ENCODE data around the gene VSTM2L. TPM values are rescaled to one million over a fixed set of nuclear protein-coding genes. Genes with fewer than 3 reads are reported as not detected.

Gene VSTM2L
- total RNA-seq, 4 donors from 2014 or later = 0.54 to 4.0 (median 1.9) TPM

DNA sequence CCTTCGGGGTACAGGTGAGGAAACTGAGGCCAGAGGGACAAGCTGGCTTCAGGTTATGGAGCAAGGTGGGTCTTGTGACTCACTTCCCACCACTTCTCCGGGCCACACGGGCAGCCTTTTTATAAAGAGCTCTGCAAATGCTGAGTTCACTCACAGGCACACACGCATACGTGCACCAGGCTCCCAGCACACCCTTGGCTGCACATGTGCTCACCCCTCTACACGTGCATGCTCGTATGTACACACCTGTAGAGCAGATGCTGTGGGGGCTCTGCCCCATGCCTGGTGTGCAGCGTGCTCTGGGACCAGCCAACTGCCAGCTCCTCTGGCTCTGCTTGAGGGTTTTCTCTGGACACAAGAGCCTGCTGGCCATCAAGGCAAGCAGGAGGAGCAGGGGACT, 29.1 kb downstream of the VSTM2L start:
- TF ChIP-seq POLR2A (IDR thresholded peaks at IDR 0.05) = no peak
- TF ChIP-seq, protein P1, sequence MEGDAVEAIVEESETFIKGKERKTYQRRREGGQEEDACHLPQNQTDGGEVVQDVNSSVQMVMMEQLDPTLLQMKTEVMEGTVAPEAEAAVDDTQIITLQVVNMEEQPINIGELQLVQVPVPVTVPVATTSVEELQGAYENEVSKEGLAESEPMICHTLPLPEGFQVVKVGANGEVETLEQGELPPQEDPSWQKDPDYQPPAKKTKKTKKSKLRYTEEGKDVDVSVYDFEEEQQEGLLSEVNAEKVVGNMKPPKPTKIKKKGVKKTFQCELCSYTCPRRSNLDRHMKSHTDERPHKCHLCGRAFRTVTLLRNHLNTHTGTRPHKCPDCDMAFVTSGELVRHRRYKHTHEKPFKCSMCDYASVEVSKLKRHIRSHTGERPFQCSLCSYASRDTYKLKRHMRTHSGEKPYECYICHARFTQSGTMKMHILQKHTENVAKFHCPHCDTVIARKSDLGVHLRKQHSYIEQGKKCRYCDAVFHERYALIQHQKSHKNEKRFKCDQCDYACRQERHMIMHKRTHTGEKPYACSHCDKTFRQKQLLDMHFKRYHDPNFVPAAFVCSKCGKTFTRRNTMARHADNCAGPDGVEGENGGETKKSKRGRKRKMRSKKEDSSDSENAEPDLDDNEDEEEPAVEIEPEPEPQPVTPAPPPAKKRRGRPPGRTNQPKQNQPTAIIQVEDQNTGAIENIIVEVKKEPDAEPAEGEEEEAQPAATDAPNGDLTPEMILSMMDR (IDR thresholded peaks at IDR 0.05) = no peak
- Histone ChIP-seq H3K4me3 (replicated peaks in 1 of 3) (no peak overlapping the region), H3K4me1 (no peaks in the 10 kb centered on the region), H3K36me3 (no peaks in the 10 kb centered on the region), H3K9me3 (no peaks in the 10 kb centered on the region), H3K27me3 (no peaks in the 10 kb centered on the region), H3K27ac (no peak overlapping the region)
- intact Hi-C loops (cut with DNase I) = no loop called here
- no peak for DNase-seq
- WGBS, 2 donors = 82 to 86% methylated on average over 7 to 8 of the region's 8 CpGs

DNA sequence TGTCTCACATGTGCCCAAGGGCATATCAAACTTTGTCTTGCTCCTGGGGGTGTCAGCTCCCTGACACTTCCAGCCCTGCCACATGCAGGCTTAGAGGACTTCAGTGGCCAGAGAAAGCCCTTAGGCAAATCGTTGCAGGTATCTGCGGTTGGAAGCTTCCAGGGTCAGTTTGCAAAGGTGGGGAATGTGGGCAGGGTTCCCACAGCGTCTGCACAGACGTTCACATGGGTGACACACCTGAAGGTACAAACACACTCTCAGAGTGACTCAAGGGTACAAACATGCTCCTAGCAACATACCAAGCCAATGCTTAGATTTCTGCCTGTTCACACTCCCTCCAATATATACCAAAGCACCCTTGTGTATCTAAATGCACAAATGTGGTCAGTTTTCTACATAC, 30.0 kb downstream of the VSTM2L start:
- 29 to 50% methylated on average over 4 of the region's 4 CpGs for WGBS, 2 donors
- no peaks in the 10 kb centered on the region for H3K9me3 ChIP-seq
- DNase-seq = no peak
- H3K4me1 ChIP-seq = no peaks in the 10 kb centered on the region
- TF ChIP-seq POLR2A (IDR thresholded peaks at IDR 0.05) = no peak
- TF ChIP-seq, protein P1 (IDR thresholded peaks at IDR 0.05) = no peak
- no peaks in the 10 kb centered on the region for H3K27me3 ChIP-seq
- H3K4me3 ChIP-seq (replicated peaks in 1 of 3) = no peak overlapping the region
- H3K27ac ChIP-seq = no peak overlapping the region
- intact Hi-C loops (cut with DNase I) = no loop called here
- H3K36me3 ChIP-seq = no peaks in the 10 kb centered on the region

DNA sequence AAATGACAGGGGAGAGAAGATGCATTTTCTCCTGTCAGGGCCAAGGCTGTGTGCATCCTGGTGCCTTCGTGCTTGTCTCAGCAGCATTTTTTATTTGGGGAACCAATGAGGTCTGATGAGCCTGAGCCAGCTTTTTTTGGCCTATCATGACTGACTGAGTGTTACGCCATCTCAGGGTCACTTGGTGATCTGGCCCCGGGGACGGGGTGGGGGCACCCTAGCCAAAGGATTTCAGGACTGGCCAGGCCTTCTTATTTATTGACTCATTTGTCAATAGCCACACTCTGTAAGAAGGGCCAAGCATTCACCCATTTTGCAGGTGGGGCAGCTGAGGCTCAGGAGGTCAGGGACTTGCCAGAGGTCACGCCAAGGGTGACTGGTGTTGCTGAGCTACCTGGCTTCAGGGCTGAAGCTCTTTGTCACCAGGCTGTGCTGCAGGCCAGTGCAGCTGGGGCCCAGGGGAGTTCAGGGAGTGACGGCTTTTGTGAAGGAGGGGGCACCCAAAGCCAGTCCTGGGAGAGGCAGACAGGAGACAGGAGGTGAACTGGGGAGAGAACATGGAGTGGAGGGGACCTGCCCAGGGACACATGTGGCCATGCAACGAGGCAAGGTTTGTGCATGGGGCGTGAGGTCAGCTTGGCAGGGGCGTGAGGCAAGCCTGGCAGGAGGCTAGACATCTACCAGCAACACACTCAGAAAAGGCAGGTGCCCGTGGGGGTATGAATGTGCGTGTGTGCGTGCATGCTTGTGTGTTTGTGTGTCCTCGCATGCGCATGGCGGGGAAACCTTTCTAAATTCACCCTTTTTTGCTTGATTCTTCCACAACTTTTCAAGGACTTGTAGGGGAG, 31.1 kb downstream of the VSTM2L start:
- no peaks in the 10 kb centered on the region for H3K27me3 ChIP-seq
- intact Hi-C loops (cut with DNase I) = no loop called here
- no peak overlapping the region for H3K4me3 ChIP-seq (replicated peaks in 1 of 3)
- H3K9me3 ChIP-seq = no peaks in the 10 kb centered on the region
- H3K36me3 ChIP-seq = no peaks in the 10 kb centered on the region
- no peaks in the 10 kb centered on the region for H3K4me1 ChIP-seq
- no peak overlapping the region for H3K27ac ChIP-seq
- DNase-seq = no peak
- WGBS, 2 donors = 89 to 90% methylated on average over 15 of the region's 15 CpGs
- no peak for TF ChIP-seq POLR2A (IDR thresholded peaks at IDR 0.05)
- TF ChIP-seq, protein P1 (IDR thresholded peaks at IDR 0.05) = no peak

DNA sequence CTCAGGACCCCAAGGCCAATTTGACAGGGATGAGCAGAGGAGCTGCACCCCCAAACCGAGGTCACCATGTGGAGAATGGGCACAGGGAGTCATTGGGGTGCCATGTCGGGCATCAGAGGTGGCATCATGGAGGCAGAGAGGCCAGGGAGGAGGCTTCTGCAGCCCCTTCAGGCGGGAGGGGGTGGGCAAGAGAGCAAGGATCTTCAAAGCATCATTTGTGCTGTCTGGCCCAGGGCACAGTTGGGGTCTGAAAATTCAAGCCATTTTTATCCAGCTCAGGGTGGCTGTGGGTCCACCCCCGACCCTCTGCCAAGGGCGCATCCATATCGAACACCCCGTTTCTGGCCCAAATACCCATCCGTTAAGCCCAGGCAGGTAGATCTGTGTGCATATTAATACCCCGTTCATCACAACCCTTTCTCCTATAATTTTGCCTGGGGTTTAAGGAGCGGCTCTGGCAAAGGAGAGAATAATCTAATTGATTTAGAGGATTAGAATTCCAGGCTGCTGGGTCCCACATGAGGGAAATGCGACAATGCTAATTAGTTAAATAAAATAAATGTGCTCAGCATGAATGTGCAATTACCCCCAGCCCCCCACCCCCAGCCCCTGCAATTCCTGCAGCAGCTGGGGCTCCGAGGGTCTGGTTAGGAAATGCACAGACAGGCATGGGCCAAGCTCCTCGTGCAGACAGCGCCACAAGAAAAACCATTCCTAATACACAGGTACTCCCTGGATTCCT, 31.9 kb downstream of the VSTM2L start:
- intact Hi-C loops (cut with DNase I) = no loop called here
- no peak for DNase-seq
- no peaks in the 10 kb centered on the region for H3K9me3 ChIP-seq
- H3K27ac ChIP-seq = no peak overlapping the region
- no peaks in the 10 kb centered on the region for H3K4me1 ChIP-seq
- WGBS, 2 donors = 86 to 89% methylated on average over 13 to 14 of the region's 14 CpGs
- no peak for TF ChIP-seq POLR2A (IDR thresholded peaks at IDR 0.05)
- TF ChIP-seq, protein P1 (IDR thresholded peaks at IDR 0.05) = no peak
- H3K27me3 ChIP-seq = no peaks in the 10 kb centered on the region
- H3K4me3 ChIP-seq (replicated peaks in 1 of 3) = no peak overlapping the region
- no peaks in the 10 kb centered on the region for H3K36me3 ChIP-seq

DNA sequence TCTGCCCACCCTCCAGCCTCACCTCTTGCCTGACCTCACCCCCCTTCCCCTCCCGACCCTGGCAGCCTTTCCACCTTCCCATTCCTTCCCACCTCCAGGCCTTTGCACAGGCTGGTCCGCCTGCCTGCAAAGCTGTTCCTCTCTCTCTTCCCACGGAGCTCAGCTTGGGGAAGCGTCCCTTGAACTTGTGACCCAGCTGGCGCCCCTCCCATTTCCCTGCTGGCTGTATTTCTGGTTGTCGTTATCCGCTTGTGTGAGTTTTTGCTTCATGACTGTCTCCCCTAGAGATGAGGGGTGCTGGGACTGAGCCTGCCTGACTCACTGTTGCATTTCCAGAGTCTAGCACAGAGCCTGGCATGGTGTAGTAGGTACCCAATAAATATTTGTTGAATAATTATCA, 32.5 kb downstream of the VSTM2L start:
- WGBS, 2 donors = 52 to 55% methylated on average over 7 of the region's 7 CpGs
- TF ChIP-seq, protein P1 (IDR thresholded peaks at IDR 0.05) = no peak
- no peak for TF ChIP-seq POLR2A (IDR thresholded peaks at IDR 0.05)
- Histone ChIP-seq H3K36me3 (no peaks in the 10 kb centered on the region), H3K4me3 (replicated peaks in 1 of 3) (no peak overlapping the region), H3K27me3 (no peaks in the 10 kb centered on the region), H3K27ac (no peak overlapping the region), H3K4me1 (no peaks in the 10 kb centered on the region), H3K9me3 (no peaks in the 10 kb centered on the region)
- intact Hi-C loops (cut with DNase I) = no loop called here
- no peak for DNase-seq
